ENCODE results near the gene RXYLT1. TPM values are rescaled to one million over a fixed set of nuclear protein-coding genes. Genes with fewer than 3 reads are reported as not detected.

The RXYLT1 gene
- polyA plus RNA-seq (2012; ENCODE audit: insufficient read length, low read depth) = 10.2 TPM

DNA sequence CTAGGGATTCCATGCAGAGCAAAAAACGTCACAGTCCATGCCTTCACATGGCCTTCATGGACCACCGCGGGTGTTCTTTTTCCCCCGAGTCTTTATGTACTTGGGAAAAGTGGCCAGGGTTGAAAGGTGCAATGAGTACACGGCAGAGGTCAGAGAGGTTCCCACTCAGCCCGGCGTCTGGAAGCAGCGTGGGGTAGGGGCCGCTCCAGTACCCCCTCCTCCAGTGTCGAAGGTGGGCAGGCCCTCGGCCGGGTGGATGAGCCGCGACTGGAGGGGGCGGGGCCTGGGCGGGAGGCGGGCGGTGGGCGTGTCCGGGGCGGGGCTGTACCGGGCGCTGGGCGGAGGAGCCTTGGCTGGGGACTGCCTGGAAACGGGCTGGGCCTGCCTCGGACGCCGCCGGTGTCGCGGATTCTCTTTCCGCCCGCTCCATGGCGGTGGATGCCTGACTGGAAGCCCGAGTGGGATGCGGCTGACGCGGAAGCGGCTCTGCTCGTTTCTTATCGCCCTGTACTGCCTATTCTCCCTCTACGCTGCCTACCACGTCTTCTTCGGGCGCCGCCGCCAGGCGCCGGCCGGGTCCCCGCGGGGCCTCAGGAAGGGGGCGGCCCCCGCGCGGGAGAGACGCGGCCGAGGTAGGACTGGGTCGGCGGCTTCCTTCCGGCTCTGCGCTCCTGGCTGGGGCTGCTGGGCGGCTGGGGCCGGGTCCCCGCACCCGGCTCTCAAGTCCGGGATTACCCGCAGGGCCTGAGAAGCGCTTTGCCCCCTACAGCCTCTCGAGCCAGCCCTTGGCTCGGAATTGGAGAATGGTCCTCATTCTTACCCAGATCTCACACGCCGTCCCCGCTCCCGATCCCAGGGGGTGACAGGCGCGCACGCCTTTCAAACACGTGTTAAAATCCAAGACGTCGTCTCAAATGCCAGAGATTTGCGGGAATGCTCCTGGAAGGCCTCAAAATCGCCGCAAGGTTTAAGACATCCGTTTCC, at the start of gene RXYLT1:
Gene RXYLT1 (plus strand): TSS at position 412 of the 984 bp plus-strand sequence. CDS start 52 bp downstream, at position 464.
- TF ChIP-seq SIN3A (IDR thresholded peaks at IDR 0.05; ENCODE audit: borderline replicate concordance, insufficient read depth, low read length) (peak; percentile 89; the same call in 1 of the 2 replicates), FOXP2 (optimal IDR thresholded peaks at IDR 0.05; ENCODE audit: borderline replicate concordance, extremely low read depth, extremely low read length, insufficient read depth) (no peak), POLR2AphosphoS5 (IDR thresholded peaks at IDR 0.05; ENCODE audit: low read depth, low read length) (peak; percentile 76), TAF1 (IDR thresholded peaks at IDR 0.05; ENCODE audit: borderline replicate concordance, insufficient read depth, low read length) (peak; percentile 65)
- TF ChIP-seq, protein P1, sequence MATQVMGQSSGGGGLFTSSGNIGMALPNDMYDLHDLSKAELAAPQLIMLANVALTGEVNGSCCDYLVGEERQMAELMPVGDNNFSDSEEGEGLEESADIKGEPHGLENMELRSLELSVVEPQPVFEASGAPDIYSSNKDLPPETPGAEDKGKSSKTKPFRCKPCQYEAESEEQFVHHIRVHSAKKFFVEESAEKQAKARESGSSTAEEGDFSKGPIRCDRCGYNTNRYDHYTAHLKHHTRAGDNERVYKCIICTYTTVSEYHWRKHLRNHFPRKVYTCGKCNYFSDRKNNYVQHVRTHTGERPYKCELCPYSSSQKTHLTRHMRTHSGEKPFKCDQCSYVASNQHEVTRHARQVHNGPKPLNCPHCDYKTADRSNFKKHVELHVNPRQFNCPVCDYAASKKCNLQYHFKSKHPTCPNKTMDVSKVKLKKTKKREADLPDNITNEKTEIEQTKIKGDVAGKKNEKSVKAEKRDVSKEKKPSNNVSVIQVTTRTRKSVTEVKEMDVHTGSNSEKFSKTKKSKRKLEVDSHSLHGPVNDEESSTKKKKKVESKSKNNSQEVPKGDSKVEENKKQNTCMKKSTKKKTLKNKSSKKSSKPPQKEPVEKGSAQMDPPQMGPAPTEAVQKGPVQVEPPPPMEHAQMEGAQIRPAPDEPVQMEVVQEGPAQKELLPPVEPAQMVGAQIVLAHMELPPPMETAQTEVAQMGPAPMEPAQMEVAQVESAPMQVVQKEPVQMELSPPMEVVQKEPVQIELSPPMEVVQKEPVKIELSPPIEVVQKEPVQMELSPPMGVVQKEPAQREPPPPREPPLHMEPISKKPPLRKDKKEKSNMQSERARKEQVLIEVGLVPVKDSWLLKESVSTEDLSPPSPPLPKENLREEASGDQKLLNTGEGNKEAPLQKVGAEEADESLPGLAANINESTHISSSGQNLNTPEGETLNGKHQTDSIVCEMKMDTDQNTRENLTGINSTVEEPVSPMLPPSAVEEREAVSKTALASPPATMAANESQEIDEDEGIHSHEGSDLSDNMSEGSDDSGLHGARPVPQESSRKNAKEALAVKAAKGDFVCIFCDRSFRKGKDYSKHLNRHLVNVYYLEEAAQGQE (IDR thresholded peaks at IDR 0.05; ENCODE audit: insufficient read depth in 1 of 2, low read depth in 2 of 2, low read length in 2 of 2) = no peak

DNA sequence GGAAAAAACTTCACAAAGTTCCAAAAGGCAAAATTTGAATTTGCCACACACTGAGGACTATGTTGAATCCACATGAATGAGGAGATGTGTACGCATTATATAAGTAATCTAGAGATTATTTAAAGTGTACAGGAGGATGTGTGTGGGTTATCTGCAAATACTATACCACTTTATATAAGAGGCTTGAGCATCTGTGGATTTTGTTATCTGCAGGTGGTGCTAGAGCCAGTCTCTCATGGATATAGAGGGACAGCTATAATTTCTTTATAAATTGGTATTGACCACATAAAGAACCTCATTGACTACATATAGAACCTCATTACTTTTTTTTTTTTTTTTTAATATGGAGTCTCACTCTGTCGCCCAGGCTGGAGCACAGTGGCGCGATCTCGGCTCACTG, 32.2 kb upstream of the RXYLT1 start:
- TF ChIP-seq SIN3A (IDR thresholded peaks at IDR 0.05; ENCODE audit: borderline replicate concordance, insufficient read depth, low read length) (no peak), POLR2AphosphoS5 (IDR thresholded peaks at IDR 0.05; ENCODE audit: low read depth, low read length) (no peak), FOXP2 (optimal IDR thresholded peaks at IDR 0.05; ENCODE audit: borderline replicate concordance, extremely low read depth, extremely low read length, insufficient read depth) (no peak), TAF1 (IDR thresholded peaks at IDR 0.05; ENCODE audit: borderline replicate concordance, insufficient read depth, low read length) (no peak)
- TF ChIP-seq, protein P1 (IDR thresholded peaks at IDR 0.05; ENCODE audit: insufficient read depth in 1 of 2, low read depth in 2 of 2, low read length in 2 of 2) = no peak

- TF ChIP-seq POLR2AphosphoS5 (IDR thresholded peaks at IDR 0.05; ENCODE audit: low read depth, low read length) = no peak
- TF ChIP-seq TAF1 (IDR thresholded peaks at IDR 0.05; ENCODE audit: borderline replicate concordance, insufficient read depth, low read length) = no peak
- TF ChIP-seq SIN3A (IDR thresholded peaks at IDR 0.05; ENCODE audit: borderline replicate concordance, insufficient read depth, low read length) = no peak
- TF ChIP-seq FOXP2 (optimal IDR thresholded peaks at IDR 0.05; ENCODE audit: borderline replicate concordance, extremely low read depth, extremely low read length, insufficient read depth) = no peak
- TF ChIP-seq, protein P1 (IDR thresholded peaks at IDR 0.05; ENCODE audit: insufficient read depth in 1 of 2, low read depth in 2 of 2, low read length in 2 of 2) = no peak
These were observed 27.4 kb upstream of the RXYLT1 start for GRCh38 chr12:63752283-63752682.

- no peak for TF ChIP-seq FOXP2 (optimal IDR thresholded peaks at IDR 0.05; ENCODE audit: borderline replicate concordance, extremely low read depth, extremely low read length, insufficient read depth)
- TF ChIP-seq, protein P1 (IDR thresholded peaks at IDR 0.05; ENCODE audit: insufficient read depth in 1 of 2, low read depth in 2 of 2, low read length in 2 of 2) = no peak
- no peak for TF ChIP-seq SIN3A (IDR thresholded peaks at IDR 0.05; ENCODE audit: borderline replicate concordance, insufficient read depth, low read length)
- no peak for TF ChIP-seq POLR2AphosphoS5 (IDR thresholded peaks at IDR 0.05; ENCODE audit: low read depth, low read length)
- no peak for TF ChIP-seq TAF1 (IDR thresholded peaks at IDR 0.05; ENCODE audit: borderline replicate concordance, insufficient read depth, low read length)
These were observed 26.9 kb upstream of the RXYLT1 start for GRCh38 chr12:63752841-63753240.

Measured in PFSK-1 (cell line).